ENCODE results near the gene ARL5B. TPM values are rescaled to one million over a fixed set of nuclear protein-coding genes. Genes with fewer than 3 reads are reported as not detected.

Gene ARL5B
- total RNA-seq, 1 donor from 2014 or later, result 16.0 TPM

GRCh38 chr10:18685555-18685954 lies 26.3 kb downstream of the ARL5B start:
- H3K9me3 Mint-ChIP-seq (ENCODE audit: low read depth), result no peaks in the 10 kb centered on the region
- no peak overlapping the region for H3K27ac Mint-ChIP-seq (ENCODE audit: unreplicated experiment)
- TF ChIP-seq CTCF (IDR thresholded peaks at IDR 0.05), result no peak
- H3K36me3 Mint-ChIP-seq (ENCODE audit: low read depth), result peaks cover 2% of the 10 kb centered on the region
- H3K27me3 Mint-ChIP-seq (ENCODE audit: low read depth), result no peaks in the 10 kb centered on the region
- peaks cover 21% of the 10 kb centered on the region for H3K4me1 Mint-ChIP-seq (ENCODE audit: low read depth)
- no peak for DNase-seq (ENCODE audit: low spot score)
- H3K4me3 Mint-ChIP-seq (ENCODE audit: unreplicated experiment), result no peak overlapping the region

GRCh38 chr10:18687195-18687594 lies 28.0 kb downstream of the ARL5B start:
- no peaks in the 10 kb centered on the region for H3K27me3 Mint-ChIP-seq (ENCODE audit: low read depth)
- H3K4me3 Mint-ChIP-seq (ENCODE audit: unreplicated experiment), result no peak overlapping the region
- no peak overlapping the region for H3K27ac Mint-ChIP-seq (ENCODE audit: unreplicated experiment)
- TF ChIP-seq CTCF (IDR thresholded peaks at IDR 0.05), result no peak
- H3K9me3 Mint-ChIP-seq (ENCODE audit: low read depth), result no peaks in the 10 kb centered on the region
- peaks cover 5% of the 10 kb centered on the region for H3K4me1 Mint-ChIP-seq (ENCODE audit: low read depth)
- H3K36me3 Mint-ChIP-seq (ENCODE audit: low read depth), result peaks cover 2% of the 10 kb centered on the region
- DNase-seq (ENCODE audit: low spot score), result no peak

GRCh38 chr10:18687706-18688105 lies 28.5 kb downstream of the ARL5B start:
- no peak for TF ChIP-seq CTCF (IDR thresholded peaks at IDR 0.05)
- H3K27me3 Mint-ChIP-seq (ENCODE audit: low read depth), result no peaks in the 10 kb centered on the region
- no peak overlapping the region for H3K27ac Mint-ChIP-seq (ENCODE audit: unreplicated experiment)
- H3K9me3 Mint-ChIP-seq (ENCODE audit: low read depth), result no peaks in the 10 kb centered on the region
- H3K36me3 Mint-ChIP-seq (ENCODE audit: low read depth), result peaks cover 2% of the 10 kb centered on the region
- no peaks in the 10 kb centered on the region for H3K4me1 Mint-ChIP-seq (ENCODE audit: low read depth)
- DNase-seq (ENCODE audit: low spot score), result no peak
- H3K4me3 Mint-ChIP-seq (ENCODE audit: unreplicated experiment), result no peak overlapping the region

- Mint-ChIP-seq H3K9me3 (ENCODE audit: low read depth) (no peaks in the 10 kb centered on the region), H3K4me1 (ENCODE audit: low read depth) (no peaks in the 10 kb centered on the region), H3K27me3 (ENCODE audit: low read depth) (no peaks in the 10 kb centered on the region), H3K4me3 (ENCODE audit: unreplicated experiment) (no peak overlapping the region), H3K27ac (ENCODE audit: unreplicated experiment) (no peak overlapping the region), H3K36me3 (ENCODE audit: low read depth) (no peaks in the 10 kb centered on the region)
- TF ChIP-seq CTCF (IDR thresholded peaks at IDR 0.05), result peak; percentile 82
- no peak for DNase-seq (ENCODE audit: low spot score)
Measured at GRCh38 chr10:18689498-18689897, 30.3 kb downstream of the ARL5B start.

- TF ChIP-seq CTCF (IDR thresholded peaks at IDR 0.05), result no peak
- DNase-seq (ENCODE audit: low spot score), result no peak
- Mint-ChIP-seq H3K4me3 (ENCODE audit: unreplicated experiment) (no peak overlapping the region), H3K4me1 (ENCODE audit: low read depth) (no peaks in the 10 kb centered on the region), H3K27me3 (ENCODE audit: low read depth) (no peaks in the 10 kb centered on the region), H3K9me3 (ENCODE audit: low read depth) (no peaks in the 10 kb centered on the region), H3K36me3 (ENCODE audit: low read depth) (no peaks in the 10 kb centered on the region), H3K27ac (ENCODE audit: unreplicated experiment) (no peak overlapping the region)
Measured at GRCh38 chr10:18690541-18690940, 31.3 kb downstream of the ARL5B start.
